Measurements from ENCODE around the gene ATP1A3. TPM values are rescaled to one million over a fixed set of nuclear protein-coding genes. Genes with fewer than 3 reads are reported as not detected.

ATP1A3 gene
- total RNA-seq, 1 experiment from 2014 or later: 4.0 TPM

DNA sequence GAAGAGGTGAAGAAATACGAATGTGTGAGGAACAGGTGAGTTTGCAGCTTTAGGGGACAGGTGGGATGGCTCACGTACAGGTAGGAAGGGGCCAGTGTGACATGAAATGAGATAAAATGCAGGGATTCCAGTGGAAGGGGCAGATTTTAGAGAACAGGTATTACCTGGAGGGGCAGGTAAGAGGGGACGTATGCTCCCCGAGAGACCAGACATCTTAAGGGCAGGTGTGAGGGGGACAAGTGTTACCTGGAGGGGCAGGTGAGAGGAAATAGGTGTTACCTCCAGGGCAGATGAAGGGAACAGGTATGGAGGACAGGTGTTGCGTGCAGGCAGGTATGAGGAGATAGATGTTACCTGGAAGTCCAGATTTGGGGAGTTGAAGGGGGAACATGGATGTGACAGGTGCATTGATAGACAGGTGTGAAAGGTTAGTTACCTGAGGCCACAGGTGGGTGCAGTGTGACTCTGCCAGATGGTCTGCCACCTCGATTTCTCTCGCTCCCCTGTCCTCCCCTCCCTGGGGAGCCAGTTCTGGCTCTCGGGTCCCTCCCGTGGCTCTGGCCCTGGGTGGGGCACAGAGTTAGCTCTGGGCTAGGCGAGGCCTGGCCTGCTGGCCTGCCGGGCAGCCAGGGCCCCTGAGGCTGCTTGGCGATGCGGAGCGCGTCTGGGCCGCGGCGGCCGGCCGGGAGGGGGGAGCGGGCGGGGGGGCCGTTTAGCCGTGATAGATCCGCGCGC, 67.8 kb downstream of the ATP1A3 start:
- Histone ChIP-seq H3K36me3 (ENCODE audit: low read depth, low read length) (no peaks in the 10 kb centered on the region), H3K27me3 (ENCODE audit: low read length) (peaks cover 15% of the 10 kb centered on the region; the same call in 1 of the 2 replicates), H3K9me3 (ENCODE audit: low read length) (no peaks in the 10 kb centered on the region), H2AFZ (ENCODE audit: low read length) (no peak overlapping the region), H3F3A (ENCODE audit: low read length, unreplicated experiment) (no peaks in the 10 kb centered on the region), H3K27ac (ENCODE audit: low read length) (no peak overlapping the region), H3K79me2 (ENCODE audit: low read length) (no peaks in the 10 kb centered on the region), H3K9ac (ENCODE audit: low read length) (no peak overlapping the region), H3K4me2 (ENCODE audit: low read length) (no peak overlapping the region), H3K4me1 (ENCODE audit: insufficient read depth, low read length) (peaks cover 6% of the 10 kb centered on the region; the same call in 1 of the 2 replicates), H4K20me1 (ENCODE audit: low read length) (no peaks in the 10 kb centered on the region), H3K9me2 (replicated peaks; ENCODE audit: low read length) (no peaks in the 10 kb centered on the region), H3K4me3 (ENCODE audit: low read length) (no peak overlapping the region)
- no TSS peak for BruUV-seq (replicated peaks)
- DNase-seq: no peak
- intact Hi-C loops (cut with micrococcal nuclease): no loop called here
- TF ChIP-seq, protein P1, sequence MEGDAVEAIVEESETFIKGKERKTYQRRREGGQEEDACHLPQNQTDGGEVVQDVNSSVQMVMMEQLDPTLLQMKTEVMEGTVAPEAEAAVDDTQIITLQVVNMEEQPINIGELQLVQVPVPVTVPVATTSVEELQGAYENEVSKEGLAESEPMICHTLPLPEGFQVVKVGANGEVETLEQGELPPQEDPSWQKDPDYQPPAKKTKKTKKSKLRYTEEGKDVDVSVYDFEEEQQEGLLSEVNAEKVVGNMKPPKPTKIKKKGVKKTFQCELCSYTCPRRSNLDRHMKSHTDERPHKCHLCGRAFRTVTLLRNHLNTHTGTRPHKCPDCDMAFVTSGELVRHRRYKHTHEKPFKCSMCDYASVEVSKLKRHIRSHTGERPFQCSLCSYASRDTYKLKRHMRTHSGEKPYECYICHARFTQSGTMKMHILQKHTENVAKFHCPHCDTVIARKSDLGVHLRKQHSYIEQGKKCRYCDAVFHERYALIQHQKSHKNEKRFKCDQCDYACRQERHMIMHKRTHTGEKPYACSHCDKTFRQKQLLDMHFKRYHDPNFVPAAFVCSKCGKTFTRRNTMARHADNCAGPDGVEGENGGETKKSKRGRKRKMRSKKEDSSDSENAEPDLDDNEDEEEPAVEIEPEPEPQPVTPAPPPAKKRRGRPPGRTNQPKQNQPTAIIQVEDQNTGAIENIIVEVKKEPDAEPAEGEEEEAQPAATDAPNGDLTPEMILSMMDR (conservative IDR thresholded peaks at IDR 0.05; ENCODE audit: low read depth, low read length): no peak
- no peak for TF ChIP-seq EZH2 (IDR thresholded peaks at IDR 0.05; ENCODE audit: low read length, unreplicated experiment)
- no peak for TF ChIP-seq EZH2phosphoT487 (IDR thresholded peaks at IDR 0.05; ENCODE audit: borderline replicate concordance, low read length)
- ATAC-seq: no peak
- POLR2A ChIA-PET (ENCODE audit: unreplicated experiment): no interaction called here
- CTCF ChIA-PET: no interaction called here

DNA sequence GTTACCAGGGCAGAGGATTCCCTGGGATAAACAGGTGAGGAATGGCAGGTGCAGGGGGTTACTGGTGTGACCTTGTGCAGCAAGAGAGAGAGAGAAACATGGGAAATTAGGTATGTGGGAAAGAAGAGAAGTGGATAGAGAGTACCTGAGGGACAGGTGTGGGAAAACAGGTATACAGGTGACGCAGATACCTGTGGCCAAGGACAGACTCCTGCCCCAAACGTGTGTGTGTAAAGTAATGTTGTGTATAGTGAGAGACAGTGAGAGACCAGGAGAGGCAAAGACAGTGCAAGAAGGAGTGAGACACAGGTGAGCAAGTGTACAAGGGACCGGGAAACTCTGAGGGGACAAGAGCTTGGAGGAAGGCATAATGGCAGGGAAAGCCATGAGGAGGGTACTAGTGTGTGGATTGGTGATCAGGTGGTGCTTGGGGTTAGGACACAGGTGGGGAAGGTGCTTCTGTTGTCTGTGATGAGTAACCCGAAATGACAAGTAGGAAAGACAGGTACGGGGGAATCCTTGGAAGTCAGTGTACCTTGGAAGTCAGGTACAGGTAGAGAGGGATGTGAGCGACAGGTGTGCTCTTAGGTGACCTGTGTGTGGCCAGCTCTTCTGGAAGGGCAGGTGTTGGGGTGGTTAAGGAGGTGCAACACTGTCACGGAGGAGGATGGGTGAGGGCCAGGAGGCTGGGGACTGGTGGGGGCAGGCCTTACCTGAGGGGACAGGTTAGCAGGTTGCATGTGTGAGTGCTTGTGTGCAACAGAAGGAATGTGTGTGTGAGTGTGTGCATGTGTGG, 68.6 kb downstream of the ATP1A3 start:
- no peak overlapping the region for H3K4me3 ChIP-seq (ENCODE audit: low read length)
- H3K27ac ChIP-seq (ENCODE audit: low read length): no peak overlapping the region
- H3K36me3 ChIP-seq (ENCODE audit: low read depth, low read length): no peaks in the 10 kb centered on the region
- H3K9me3 ChIP-seq (ENCODE audit: low read length): no peaks in the 10 kb centered on the region
- no peak overlapping the region for H3K4me2 ChIP-seq (ENCODE audit: low read length)
- TF ChIP-seq EZH2 (IDR thresholded peaks at IDR 0.05; ENCODE audit: low read length, unreplicated experiment) (no peak), EZH2phosphoT487 (IDR thresholded peaks at IDR 0.05; ENCODE audit: borderline replicate concordance, low read length) (no peak)
- TF ChIP-seq, protein P1 (conservative IDR thresholded peaks at IDR 0.05; ENCODE audit: low read depth, low read length): no peak
- no peak overlapping the region for H2AFZ ChIP-seq (ENCODE audit: low read length)
- H3K9me2 ChIP-seq (replicated peaks; ENCODE audit: low read length): no peaks in the 10 kb centered on the region
- ChIA-PET CTCF (no interaction called here), POLR2A (ENCODE audit: unreplicated experiment) (no interaction called here)
- H3K9ac ChIP-seq (ENCODE audit: low read length): no peak overlapping the region
- peaks cover 6% of the 10 kb centered on the region; the same call in 1 of the 2 replicates for H3K4me1 ChIP-seq (ENCODE audit: insufficient read depth, low read length)
- H3F3A ChIP-seq (ENCODE audit: low read length, unreplicated experiment): no peaks in the 10 kb centered on the region
- no peaks in the 10 kb centered on the region for H4K20me1 ChIP-seq (ENCODE audit: low read length)
- H3K79me2 ChIP-seq (ENCODE audit: low read length): no peaks in the 10 kb centered on the region
- ATAC-seq: no peak
- no TSS peak for BruUV-seq (replicated peaks)
- no peak for DNase-seq
- intact Hi-C loops (cut with micrococcal nuclease): no loop called here
- H3K27me3 ChIP-seq (ENCODE audit: low read length): peaks cover 12% of the 10 kb centered on the region; the same call in 1 of the 2 replicates

Measured in PC-3 (cell line).